Caco-2 (cell line): Measurements from ENCODE around the gene TSPO2. TPM values are rescaled to one million over a fixed set of nuclear protein-coding genes. Genes with fewer than 3 reads are reported as not detected.

Experiments used
- BruUV-seq: library from RNA; stranded (reverse); fragments of 400-500 nt; replicated peaks from 2 replicates; lab custom pipeline; 2021; lab: Mats Ljungman, UMichigan
- CTCF ChIA-PET: fragments of 300-600 bp; sonication (Branson Sonifier 250); formaldehyde crosslinking; loops from one replicate; lab custom pipeline; 2022; ENCODE audit warnings: antibody characterized with exemption; lab: Charles Lee
- POLR2A ChIA-PET: fragments of 300-600 bp; sonication (Branson Sonifier 250); formaldehyde crosslinking; loops from one replicate; lab custom pipeline; 2022; ENCODE audit warnings: antibody characterized with exemption; lab: Charles Lee
- DNase-seq, 2 experiments: peaks; one replicate each; pipeline versions ENCODE4 v3.0.0 to v3.0.0-alpha.2; 2020 to 2022
- H3K27me3 ChIP-seq: replicated peaks from 2 replicates; pipeline ENCODE4 v1.6.0; 2011; ENCODE audit warnings: low read length; ENCODE audit not compliant: control insufficient read depth, insufficient read depth
- H3K36me3 ChIP-seq: 2 replicates; pipeline ENCODE4 v1.5.1; 2011; ENCODE audit warnings: low read length; ENCODE audit not compliant: control insufficient read depth, insufficient read depth
- H3K4me1 ChIP-seq: fragments of 250-450 bp; sonication (Bioruptor Pico); 2 replicates; pipeline ENCODE4 v1.5.1; 2020; ENCODE audit warnings: mild to moderate bottlenecking
- H3K4me3 ChIP-seq: 2 replicates; pipeline ENCODE4 v1.5.1; 2011; ENCODE audit warnings: low read depth, mild to moderate bottlenecking, control low read depth, low read length
- H3K9me3 ChIP-seq: fragments of 250-450 bp; sonication (Bioruptor Pico); 2 replicates; pipeline ENCODE4 v1.5.1; 2020; ENCODE audit warnings: mild to moderate bottlenecking, moderate library complexity
- H3K27ac Mint-ChIP-seq: one replicate; pipeline ENCODE4 v1.8.0; 2022; ENCODE audit warnings: mixed read lengths; ENCODE audit not compliant: unreplicated experiment
- H3K27me3 Mint-ChIP-seq: one replicate; pipeline ENCODE4 v1.8.0; 2022; ENCODE audit warnings: mixed read lengths; ENCODE audit not compliant: insufficient read depth, unreplicated experiment
- H3K36me3 Mint-ChIP-seq: one replicate; pipeline ENCODE4 v1.8.0; 2022; ENCODE audit warnings: mild to moderate bottlenecking, mixed read lengths; ENCODE audit not compliant: insufficient read depth, unreplicated experiment
- H3K4me1 Mint-ChIP-seq: one replicate; pipeline ENCODE4 v1.8.0; 2022; ENCODE audit warnings: low read depth, mixed read lengths; ENCODE audit not compliant: unreplicated experiment
- H3K4me3 Mint-ChIP-seq: one replicate; pipeline ENCODE4 v1.8.0; 2022; ENCODE audit warnings: mild to moderate bottlenecking, moderate library complexity, mixed read lengths; ENCODE audit not compliant: unreplicated experiment
- H3K9me3 Mint-ChIP-seq: one replicate; pipeline ENCODE4 v1.8.0; 2022; ENCODE audit warnings: mixed read lengths; ENCODE audit not compliant: unreplicated experiment
- intact Hi-C: fragments of 100-400 bp; cut with micrococcal nuclease; formaldehyde crosslinking; loops from one replicate; pipeline ENCODE4 v1.10.0; 2022; ENCODE audit not compliant: unreplicated experiment
- total RNA-seq: library from RNA; stranded (reverse); gene quantifications from 2 replicates; pipeline ENCODE4 v1.2.3, GENCODE V29; 2022
- TF ChIP-seq, protein P1 (sequence below), 2 experiments: fragments of 200-600 bp in 1 of 2; IDR thresholded peaks; 1 replicate in 1 of 2; 2 replicates in 1 of 2; pipeline versions ENCODE4 v1.5.1 to v1.8.0; 2011 to 2022; ENCODE audit warnings: antibody characterized with exemption in 1 of 2, control low read depth in 1 of 2, inconsistent platforms in 1 of 2, low read depth in 1 of 2, low read length in 1 of 2, mild to moderate bottlenecking in 1 of 2, moderate library complexity in 1 of 2; ENCODE audit not compliant: insufficient read depth in 1 of 2, severe bottlenecking in 1 of 2, unreplicated experiment in 1 of 2

TSPO2 gene
- total RNA-seq, 1 experiment from 2014 or later: 0.61 TPM

DNA sequence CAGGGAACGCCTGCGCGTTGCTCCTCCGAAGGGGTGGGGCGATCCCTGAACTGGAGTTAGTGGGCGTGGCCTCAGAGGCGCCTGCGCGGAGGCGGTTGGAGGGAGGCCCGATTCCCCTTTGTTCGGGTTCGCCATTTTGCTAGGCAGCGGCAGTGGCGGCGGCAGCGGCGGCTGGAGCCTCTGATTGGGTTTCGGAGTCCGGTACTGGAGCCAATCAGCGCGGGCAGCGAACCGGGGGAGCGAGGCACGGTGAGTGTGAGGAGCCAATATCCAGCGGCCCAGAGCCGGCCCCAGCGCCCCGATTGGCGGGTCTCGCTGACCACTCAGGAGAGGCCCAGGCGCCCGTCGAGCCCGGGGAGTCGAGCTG, 30.6 kb downstream of the TSPO2 start, which contains the start of gene NFYA:
Gene NFYA, plus strand, starts transcription at position 139 of the 367 bp plus-strand sequence. CDS start 6,116 bp downstream, outside the sequence.
- Mint-ChIP-seq H3K4me1 (peaks cover 29% of the 10 kb centered on the region), H3K36me3 (peaks cover 29% of the 10 kb centered on the region), H3K9me3 (no peaks in the 10 kb centered on the region), H3K27me3 (no peaks in the 10 kb centered on the region), H3K27ac (peak within 1 kb of the TSS; percentile 95), H3K4me3 (peak within 1 kb of the TSS; percentile 92)
- Histone ChIP-seq H3K4me1 (peaks cover 16% of the 10 kb centered on the region; the same call in 1 of the 2 replicates), H3K27me3 (no peaks in the 10 kb centered on the region), H3K4me3 (peak within 1 kb of the TSS; percentile 98), H3K36me3 (no peaks in the 10 kb centered on the region), H3K9me3 (no peaks in the 10 kb centered on the region)
- BruUV-seq: no TSS peak
- ChIA-PET CTCF (interaction anchor here (0.6 to 1.2 kb wide), 10 partner anchors 14 to 178 kb away, joined by 3 to 7 read pairs (median 3); partner anchors contain the start of gene UNC5CL), POLR2A (interaction anchor here (0.6 to 1.7 kb wide), 9 partner anchors 15 to 1631 kb away, joined by 3 to 16 read pairs (median 4); no protein-coding TSS in a partner anchor)
- intact Hi-C loops: loop anchor here (2.0 to 5.0 kb wide), 3 partner anchors 32 to 486 kb away; partner anchors contain the start of gene LRFN2
- no peak for DNase-seq
- TF ChIP-seq, protein P1, sequence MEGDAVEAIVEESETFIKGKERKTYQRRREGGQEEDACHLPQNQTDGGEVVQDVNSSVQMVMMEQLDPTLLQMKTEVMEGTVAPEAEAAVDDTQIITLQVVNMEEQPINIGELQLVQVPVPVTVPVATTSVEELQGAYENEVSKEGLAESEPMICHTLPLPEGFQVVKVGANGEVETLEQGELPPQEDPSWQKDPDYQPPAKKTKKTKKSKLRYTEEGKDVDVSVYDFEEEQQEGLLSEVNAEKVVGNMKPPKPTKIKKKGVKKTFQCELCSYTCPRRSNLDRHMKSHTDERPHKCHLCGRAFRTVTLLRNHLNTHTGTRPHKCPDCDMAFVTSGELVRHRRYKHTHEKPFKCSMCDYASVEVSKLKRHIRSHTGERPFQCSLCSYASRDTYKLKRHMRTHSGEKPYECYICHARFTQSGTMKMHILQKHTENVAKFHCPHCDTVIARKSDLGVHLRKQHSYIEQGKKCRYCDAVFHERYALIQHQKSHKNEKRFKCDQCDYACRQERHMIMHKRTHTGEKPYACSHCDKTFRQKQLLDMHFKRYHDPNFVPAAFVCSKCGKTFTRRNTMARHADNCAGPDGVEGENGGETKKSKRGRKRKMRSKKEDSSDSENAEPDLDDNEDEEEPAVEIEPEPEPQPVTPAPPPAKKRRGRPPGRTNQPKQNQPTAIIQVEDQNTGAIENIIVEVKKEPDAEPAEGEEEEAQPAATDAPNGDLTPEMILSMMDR (IDR thresholded peaks at IDR 0.05; ENCODE audit: insufficient read depth in 1 of 2, low read depth in 1 of 2, low read length in 1 of 2, severe bottlenecking in 1 of 2, unreplicated experiment in 1 of 2): no peak

DNA sequence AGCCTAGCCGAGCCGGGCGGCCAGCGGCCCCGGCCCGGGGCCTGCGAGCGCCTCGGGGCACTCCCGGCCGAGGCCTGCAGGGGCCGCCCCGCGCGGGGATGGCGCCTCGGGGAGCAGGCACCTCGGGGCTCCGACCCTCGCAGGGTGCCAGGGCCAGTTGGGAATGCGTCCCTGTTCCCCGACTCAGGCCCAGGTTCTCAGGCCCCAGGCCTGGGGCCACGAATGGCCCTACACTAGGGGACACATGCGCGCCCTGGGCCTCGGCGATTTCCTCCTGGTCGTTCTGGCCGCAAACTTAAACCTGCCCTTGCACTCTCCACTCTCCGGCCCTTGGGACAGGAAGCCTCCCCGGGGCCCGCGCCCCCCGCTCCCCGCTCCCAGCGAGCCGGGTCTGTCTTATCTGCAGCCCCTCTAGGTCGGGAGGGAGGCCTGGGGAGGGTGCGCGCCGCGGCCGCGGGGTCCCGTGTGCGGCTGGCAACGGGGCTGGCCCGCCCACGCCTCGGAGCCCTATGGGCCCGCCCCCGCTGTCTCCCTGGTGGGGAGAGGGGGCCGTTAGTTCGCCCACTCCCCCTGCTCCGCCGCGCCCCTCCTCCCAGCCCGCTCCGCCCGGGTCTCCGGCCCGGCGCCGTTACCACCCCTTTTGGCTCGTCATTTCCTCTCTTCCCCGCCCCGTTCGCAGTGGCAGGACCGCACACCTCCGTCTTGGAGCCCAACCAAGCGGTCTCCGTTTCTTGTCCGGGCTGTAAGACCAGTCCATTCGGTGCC, 31.1 kb downstream of the TSPO2 start:
- CTCF ChIA-PET: interaction anchor here (0.6 to 1.2 kb wide), 5 partner anchors 33 to 108 kb away, joined by 3 to 7 read pairs (median 4); partner anchors contain the start of gene UNC5CL
- intact Hi-C loops: loop anchor here (2.0 to 5.0 kb wide), 3 partner anchors 33 to 486 kb away; partner anchors contain the start of gene LRFN2
- Mint-ChIP-seq H3K36me3 (peaks cover 28% of the 10 kb centered on the region), H3K27ac (peak overlapping the region; percentile 95), H3K4me3 (peak overlapping the region; percentile 92), H3K27me3 (no peaks in the 10 kb centered on the region), H3K4me1 (peaks cover 29% of the 10 kb centered on the region), H3K9me3 (no peaks in the 10 kb centered on the region)
- no peaks in the 10 kb centered on the region for H3K36me3 ChIP-seq
- no TSS peak for BruUV-seq
- no peaks in the 10 kb centered on the region for H3K27me3 ChIP-seq
- peak overlapping the region; percentile 98 for H3K4me3 ChIP-seq
- TF ChIP-seq, protein P1 (IDR thresholded peaks at IDR 0.05; ENCODE audit: insufficient read depth in 1 of 2, low read depth in 1 of 2, low read length in 1 of 2, severe bottlenecking in 1 of 2, unreplicated experiment in 1 of 2): peak; percentile 16 to 43
- peak; percentile 89 to 90 for DNase-seq
- H3K9me3 ChIP-seq: no peaks in the 10 kb centered on the region
- POLR2A ChIA-PET: interaction anchor here (0.6 to 1.7 kb wide), 7 partner anchors 24 to 1631 kb away, joined by 3 to 16 read pairs (median 4); no protein-coding TSS in a partner anchor
- peaks cover 16% of the 10 kb centered on the region; the same call in 1 of the 2 replicates for H3K4me1 ChIP-seq

DNA sequence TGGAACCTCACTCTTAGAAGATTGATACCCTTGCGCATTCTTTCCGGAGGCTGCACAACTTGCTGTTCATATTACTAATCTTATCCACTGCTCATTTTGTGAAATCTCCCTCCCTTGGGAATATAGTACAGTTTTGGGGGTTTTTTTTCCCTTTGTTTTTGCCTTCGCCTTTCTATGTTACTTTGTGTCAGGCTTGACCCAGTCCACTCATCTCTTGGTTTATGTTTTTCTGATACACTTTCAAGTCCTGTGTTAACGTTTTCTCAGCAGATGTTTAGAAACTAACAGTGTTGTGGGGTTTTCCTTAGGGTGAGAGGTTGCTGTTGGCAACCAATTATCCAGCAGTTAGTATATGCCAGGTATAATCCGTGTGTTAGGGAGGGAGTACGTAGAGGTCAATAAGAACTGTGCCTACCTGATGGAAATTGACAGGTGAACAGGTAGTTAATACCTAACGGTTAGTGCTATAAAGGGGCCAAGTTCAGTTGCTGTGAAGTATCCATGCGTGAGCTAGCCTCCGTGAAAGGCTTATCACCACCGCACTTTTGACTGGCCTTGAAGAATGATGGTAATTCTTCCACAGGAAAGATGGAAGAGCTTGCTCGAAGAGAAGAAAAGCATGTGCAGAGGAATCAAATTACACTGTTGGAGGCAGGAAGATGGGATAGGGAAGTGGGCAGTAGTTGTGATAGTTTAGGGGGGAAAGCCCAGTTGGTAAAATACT, 31.9 kb downstream of the TSPO2 start:
- Histone ChIP-seq H3K4me3 (peak overlapping the region; percentile 98), H3K36me3 (no peaks in the 10 kb centered on the region), H3K27me3 (no peaks in the 10 kb centered on the region), H3K9me3 (no peaks in the 10 kb centered on the region), H3K4me1 (peaks cover 16% of the 10 kb centered on the region; the same call in 1 of the 2 replicates)
- Mint-ChIP-seq H3K36me3 (peaks cover 32% of the 10 kb centered on the region), H3K4me1 (peaks cover 29% of the 10 kb centered on the region), H3K27me3 (no peaks in the 10 kb centered on the region), H3K27ac (peak overlapping the region; percentile 95), H3K9me3 (no peaks in the 10 kb centered on the region), H3K4me3 (peak overlapping the region; percentile 92)
- ChIA-PET CTCF (no interaction called here), POLR2A (no interaction called here)
- BruUV-seq: TSS peak; percentile 46
- TF ChIP-seq, protein P1 (IDR thresholded peaks at IDR 0.05; ENCODE audit: insufficient read depth in 1 of 2, low read depth in 1 of 2, low read length in 1 of 2, severe bottlenecking in 1 of 2, unreplicated experiment in 1 of 2): no peak
- no peak for DNase-seq
- intact Hi-C loops: loop anchor here (2.0 to 5.0 kb wide), 3 partner anchors 33 to 487 kb away; partner anchors contain the start of gene LRFN2
